Hematopoietic multipotent progenitor cell treated with erythropoietin and hydrocortisone succinate and interleukin-3 and kit ligand, for 8 days (in vitro differentiated cells): Measurements from ENCODE around the gene DMPK.
"Not testable (repeated sequence)": the region's sequence is repeated elsewhere in the genome, so short reads cannot be mapped to it uniquely, and the experiment has no call there.

ENCODE experiments used
- DNase-seq: peaks from one replicate; pipeline ENCODE4 v3.0.0-alpha.2; 2015

DMPK gene

GRCh38 chr19:45733160-45733810, 49.0 kb downstream of the DMPK start, which contains the start of gene MEIOSIN:
Gene MEIOSIN (plus strand): TSS chr19:45733439. CDS start chr19:45735377, 1,938 bp downstream.
- no peak for DNase-seq

GRCh38 chr19:45730368-45731288, 51.7 kb downstream of the DMPK start, which contains the start of gene FBXO46:
Gene FBXO46 (minus strand): TSS chr19:45730896. CDS start chr19:45713495, 17,401 bp downstream.
- peak; percentile 98 for DNase-seq

GRCh38 chr19:45729800-45730290, 52.4 kb downstream of the DMPK start:
- DNase-seq, result peak; percentile 14

- DNase-seq, result not testable (repeated sequence)
Measured at GRCh38 chr19:45728683-45729082, 53.6 kb downstream of the DMPK start.

- DNase-seq, result not testable (repeated sequence)
Measured at GRCh38 chr19:45720065-45720464, 62.2 kb downstream of the DMPK start.
